Spinal cord (tissue), 10 donors: ENCODE measurements around the gene ST7L. TPM values are rescaled to one million over a fixed set of nuclear protein-coding genes. Genes with fewer than 3 reads are reported as not detected.
"Not testable (repeated sequence)": the region's sequence is repeated elsewhere in the genome, so short reads cannot be mapped to it uniquely, and the experiment has no call there.

Experiments
- DNase-seq, 6 donors: peaks; one replicate each; pipeline versions ENCODE4 v3.0.0 to v3.0.0-alpha.2; 2013 to 2015; ENCODE audit warnings: low spot score in 6 of 6, low read depth in 4 of 6
- H3K27ac ChIP-seq: one replicate; pipeline ENCODE4 v1.5.1; 2013; ENCODE audit warnings: low read depth, low read length, control low read depth
- H3K27me3 ChIP-seq: one replicate; pipeline ENCODE4 v1.6.1; 2013; ENCODE audit warnings: low read length; ENCODE audit not compliant: control insufficient read depth, insufficient read depth
- H3K36me3 ChIP-seq: one replicate; pipeline ENCODE4 v1.6.1; 2013; ENCODE audit warnings: low read length; ENCODE audit not compliant: control insufficient read depth, insufficient read depth
- H3K4me1 ChIP-seq: one replicate; pipeline ENCODE4 v1.6.1; 2013; ENCODE audit warnings: low read length; ENCODE audit not compliant: control insufficient read depth, insufficient read depth
- H3K4me3 ChIP-seq: one replicate; pipeline ENCODE4 v1.5.1; 2013; ENCODE audit warnings: low read depth, low read length, control low read depth
- H3K9me3 ChIP-seq: one replicate; pipeline ENCODE4 v1.6.1; 2013; ENCODE audit warnings: low read length; ENCODE audit not compliant: control insufficient read depth, insufficient read depth
- WGBS: methylation state at CpG from one replicate; pipeline ENCODE4 v1.1.5; 2013; ENCODE audit warnings: missing lambda C conversion rate; ENCODE audit not compliant: insufficient coverage; 5-methylcytosine and 5-hydroxymethylcytosine counted together
- long read RNA-seq, 4 donors: transcript quantifications; one replicate each; lab custom pipeline, GENCODE V29; 2026
- polyA plus RNA-seq, 2 donors: library from polyadenylated mRNA; unstranded; fragments of 120-200 nt; gene quantifications; one replicate each; pipeline ENCODE4 v1.2.1, GENCODE V29; 2013; ENCODE audit not compliant: insufficient read length in 2 of 2
- total RNA-seq, 2 donors: library from RNA; depleted of rRNA in 1 of 2; stranded (reverse); fragments of 120-200 nt in 1 of 2; fragments of >200 nt in 1 of 2; gene quantifications; one replicate each; pipeline versions ENCODE4 v1.2.3 to v1.2.4, GENCODE V29; 2013 to 2014
- donor health status: healthy.

ST7L gene, protein sequence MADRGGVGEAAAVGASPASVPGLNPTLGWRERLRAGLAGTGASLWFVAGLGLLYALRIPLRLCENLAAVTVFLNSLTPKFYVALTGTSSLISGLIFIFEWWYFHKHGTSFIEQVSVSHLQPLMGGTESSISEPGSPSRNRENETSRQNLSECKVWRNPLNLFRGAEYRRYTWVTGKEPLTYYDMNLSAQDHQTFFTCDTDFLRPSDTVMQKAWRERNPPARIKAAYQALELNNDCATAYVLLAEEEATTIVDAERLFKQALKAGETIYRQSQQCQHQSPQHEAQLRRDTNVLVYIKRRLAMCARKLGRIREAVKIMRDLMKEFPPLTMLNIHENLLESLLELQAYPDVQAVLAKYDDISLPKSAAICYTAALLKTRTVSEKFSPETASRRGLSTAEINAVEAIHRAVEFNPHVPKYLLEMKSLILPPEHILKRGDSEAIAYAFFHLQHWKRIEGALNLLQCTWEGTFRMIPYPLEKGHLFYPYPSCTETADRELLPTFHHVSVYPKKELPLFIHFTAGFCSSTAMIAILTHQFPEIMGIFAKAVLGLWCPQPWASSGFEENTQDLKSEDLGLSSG
- 10 to 100 TPM; 27.6 to 40.9 TPM for total RNA-seq
- polyA plus RNA-seq = 10 to 100 TPM; 21.3 to 28.0 TPM
- long read RNA-seq, donor 1, partial matches to known transcripts = 237 of 243 reads
- long read RNA-seq, donor 1, other reads (novel, unspliced or antisense) = 0 of 243 reads
- long read RNA-seq, donor 2 = 0 reads
- long read RNA-seq, donor 3, partial matches to known transcripts = 0 of 1 reads
- long read RNA-seq, donor 3, other reads (novel, unspliced or antisense) = 0 of 1 reads
- long read RNA-seq, donor 4, transcript ST7L-214 (2 exons, 752 nt) = major isoform, 5 of 23 reads
- long read RNA-seq, donor 4, partial matches to known transcripts = 16 of 23 reads
- long read RNA-seq, donor 4, other reads (novel, unspliced or antisense) = 0 of 23 reads

DNA sequence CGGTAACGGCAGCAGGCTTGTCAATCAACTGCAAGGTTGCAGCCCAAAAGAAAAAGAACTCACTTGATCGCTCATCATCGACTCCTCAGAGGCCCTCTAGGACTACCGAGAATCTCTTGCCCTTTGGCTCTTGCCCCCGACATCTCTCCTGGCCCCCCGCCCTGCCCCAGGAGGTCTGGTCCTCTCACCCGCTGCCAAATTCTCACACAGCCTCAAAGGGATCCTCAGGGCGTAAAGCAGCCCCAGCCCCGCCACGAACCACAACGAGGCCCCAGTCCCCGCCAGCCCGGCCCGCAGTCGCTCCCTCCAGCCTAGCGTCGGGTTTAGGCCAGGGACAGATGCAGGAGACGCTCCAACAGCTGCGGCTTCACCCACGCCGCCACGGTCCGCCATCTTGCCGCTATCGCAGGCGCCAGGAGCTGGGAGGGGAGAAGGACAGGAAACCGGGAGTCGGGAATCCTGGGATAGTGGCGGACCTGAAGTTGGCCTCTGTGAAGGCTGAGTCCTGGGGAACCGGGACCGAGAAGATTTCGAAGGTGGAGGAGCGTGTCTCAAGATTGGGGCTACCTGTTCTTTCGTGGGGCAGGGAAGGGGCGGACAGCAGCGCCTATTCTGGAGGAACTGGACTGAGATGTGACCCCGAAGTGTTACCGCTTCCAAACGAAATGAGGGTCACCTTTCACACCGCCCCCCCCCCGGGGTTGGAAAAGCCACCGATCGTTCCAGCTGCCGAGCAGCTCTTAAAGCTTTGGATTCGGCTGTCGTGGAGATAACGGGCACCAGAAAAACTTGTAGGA lies at the start of gene ST7L:
Gene ST7L, minus strand, starts transcription at position 421 of the 797 bp plus-strand sequence. Its CDS starts 28 bp downstream, at position 393.
- WGBS = under 1% methylated on average over 46 of the region's 48 CpGs
- DNase-seq = peak; percentile 70 to 96 (median 84)
- Histone ChIP-seq H3K27ac (peak within 1 kb of the TSS; percentile 99), H3K27me3 (no peaks in the 10 kb centered on the region), H3K9me3 (no peaks in the 10 kb centered on the region), H3K36me3 (peaks cover 9% of the 10 kb centered on the region), H3K4me3 (peak within 1 kb of the TSS; percentile 100), H3K4me1 (peaks cover 10% of the 10 kb centered on the region)

DNA sequence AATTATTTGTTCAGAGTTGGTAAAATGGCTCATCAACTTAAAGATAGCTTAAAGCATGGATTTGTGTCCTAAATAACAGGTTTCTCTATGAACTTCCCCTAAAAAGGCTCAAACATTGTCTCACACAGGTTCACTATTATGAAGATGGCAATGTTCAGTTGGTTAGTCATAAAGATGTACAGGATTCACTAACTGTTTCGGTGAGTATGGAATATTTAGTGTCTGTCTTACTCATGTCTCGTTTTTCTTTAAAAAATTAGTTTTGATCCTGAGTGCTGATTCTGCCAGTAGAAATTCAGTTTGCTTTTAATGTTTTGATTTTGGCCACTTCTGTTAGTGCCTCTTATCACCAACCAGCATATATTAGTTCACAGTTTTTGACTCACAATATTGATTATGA lies 48.0 kb upstream of the ST7L start:
- Histone ChIP-seq H3K9me3 (no peaks in the 10 kb centered on the region), H3K4me3 (no peak overlapping the region), H3K27ac (no peak overlapping the region), H3K4me1 (no peaks in the 10 kb centered on the region), H3K27me3 (no peaks in the 10 kb centered on the region), H3K36me3 (peaks cover 42% of the 10 kb centered on the region)
- DNase-seq = no peak
- no CpG with 5 or more reads among the region's 2 CpGs for WGBS

DNA sequence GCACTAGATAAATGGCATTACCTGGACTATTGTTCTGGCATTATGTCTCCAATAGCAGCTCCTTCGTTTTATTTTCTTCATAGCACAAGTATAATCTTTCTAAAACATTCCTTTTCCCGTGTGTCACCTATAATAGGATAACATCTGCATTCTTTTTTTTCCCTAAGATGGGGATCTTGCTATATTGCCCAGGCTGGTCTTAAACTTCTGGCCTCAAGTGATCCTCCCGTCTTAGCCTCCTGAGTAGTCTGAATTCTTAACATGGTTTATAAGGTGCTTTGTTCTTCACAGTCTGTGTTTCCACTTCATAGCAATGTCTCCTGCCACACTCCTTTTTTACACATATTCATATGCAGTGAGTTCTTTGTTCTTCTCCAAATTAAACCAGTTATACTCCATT lies 46.9 kb upstream of the ST7L start:
- no peaks in the 10 kb centered on the region for H3K4me1 ChIP-seq
- H3K27ac ChIP-seq = no peak overlapping the region
- no peaks in the 10 kb centered on the region for H3K9me3 ChIP-seq
- 93% methylated on average over 2 of the region's 3 CpGs for WGBS
- DNase-seq = no peak
- peaks cover 47% of the 10 kb centered on the region for H3K36me3 ChIP-seq
- H3K27me3 ChIP-seq = no peaks in the 10 kb centered on the region
- H3K4me3 ChIP-seq = no peak overlapping the region

DNA sequence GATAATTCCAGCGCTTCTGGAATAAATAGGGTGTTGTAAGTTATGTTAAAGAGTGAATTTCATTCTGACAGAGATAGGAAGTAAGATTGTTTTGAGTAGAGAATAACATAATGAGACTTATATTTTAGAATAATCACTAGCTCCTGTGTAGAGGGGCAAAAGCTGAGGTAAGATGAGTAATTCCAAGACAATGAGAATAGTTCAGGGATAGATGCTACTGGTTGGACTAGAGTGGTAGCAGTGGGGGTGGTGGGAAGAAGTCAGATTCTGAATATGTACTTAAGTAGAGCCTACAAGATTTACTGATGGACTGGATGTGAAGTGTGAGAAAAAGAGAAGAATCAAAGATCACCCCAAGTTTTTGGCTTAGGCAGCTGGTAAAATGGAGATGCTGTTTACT lies 32.3 kb upstream of the ST7L start:
- H3K27me3 ChIP-seq = no peaks in the 10 kb centered on the region
- H3K4me1 ChIP-seq = no peaks in the 10 kb centered on the region
- no peak overlapping the region for H3K27ac ChIP-seq
- no peaks in the 10 kb centered on the region for H3K9me3 ChIP-seq
- WGBS = no CpG with 5 or more reads among the region's 1 CpG
- H3K4me3 ChIP-seq = no peak overlapping the region
- DNase-seq = no peak
- peaks cover 17% of the 10 kb centered on the region for H3K36me3 ChIP-seq

DNA sequence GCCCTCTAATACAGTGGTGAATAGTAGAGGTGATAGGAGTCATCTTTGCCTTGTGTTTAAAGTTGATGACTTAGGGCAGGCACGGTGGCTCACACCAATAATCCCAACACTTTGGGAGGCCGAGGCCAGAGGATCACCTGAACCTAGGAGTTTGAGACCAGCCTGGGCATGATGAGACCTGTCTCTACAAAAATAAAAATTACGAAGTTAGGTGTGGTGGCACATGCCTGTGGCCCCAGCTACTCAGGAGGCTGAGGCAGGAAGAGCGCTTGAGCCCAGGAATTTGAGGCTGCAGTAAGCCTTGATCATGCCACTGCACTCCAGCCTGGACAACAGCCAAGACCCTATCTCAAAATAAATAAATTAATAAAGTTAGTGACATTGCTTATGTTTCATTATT lies 27.3 kb upstream of the ST7L start:
- Histone ChIP-seq H3K27ac (no peak overlapping the region), H3K27me3 (no peaks in the 10 kb centered on the region), H3K9me3 (no peaks in the 10 kb centered on the region), H3K36me3 (peaks cover 10% of the 10 kb centered on the region), H3K4me3 (no peak overlapping the region), H3K4me1 (peaks cover 4% of the 10 kb centered on the region)
- 98% methylated on average over 4 of the region's 4 CpGs for WGBS
- DNase-seq = no peak

DNA sequence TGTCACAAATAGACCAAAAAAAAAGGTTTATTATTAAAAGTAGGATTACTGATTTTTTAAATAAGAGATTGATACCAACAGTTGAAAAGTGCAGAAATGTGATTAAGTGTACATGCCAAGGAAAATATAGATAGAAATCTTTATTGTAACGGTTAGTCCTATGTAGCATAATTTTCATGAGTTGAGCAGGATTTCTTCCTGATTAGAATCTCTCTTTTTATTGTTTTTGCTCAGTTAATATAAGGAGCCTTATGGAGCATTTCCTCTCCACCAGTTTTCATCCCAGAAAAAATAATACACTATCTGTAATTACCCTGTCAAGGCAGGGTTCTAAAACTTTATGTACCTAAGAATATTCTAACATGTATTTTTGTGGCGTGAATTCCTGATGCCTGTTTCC lies 24.1 kb upstream of the ST7L start:
- WGBS = no CpG with 5 or more reads among the region's 2 CpGs
- no peak overlapping the region for H3K27ac ChIP-seq
- peaks cover 4% of the 10 kb centered on the region for H3K4me1 ChIP-seq
- H3K27me3 ChIP-seq = no peaks in the 10 kb centered on the region
- no peak overlapping the region for H3K4me3 ChIP-seq
- peaks cover under 1% of the 10 kb centered on the region for H3K36me3 ChIP-seq
- no peak for DNase-seq
- no peaks in the 10 kb centered on the region for H3K9me3 ChIP-seq

DNA sequence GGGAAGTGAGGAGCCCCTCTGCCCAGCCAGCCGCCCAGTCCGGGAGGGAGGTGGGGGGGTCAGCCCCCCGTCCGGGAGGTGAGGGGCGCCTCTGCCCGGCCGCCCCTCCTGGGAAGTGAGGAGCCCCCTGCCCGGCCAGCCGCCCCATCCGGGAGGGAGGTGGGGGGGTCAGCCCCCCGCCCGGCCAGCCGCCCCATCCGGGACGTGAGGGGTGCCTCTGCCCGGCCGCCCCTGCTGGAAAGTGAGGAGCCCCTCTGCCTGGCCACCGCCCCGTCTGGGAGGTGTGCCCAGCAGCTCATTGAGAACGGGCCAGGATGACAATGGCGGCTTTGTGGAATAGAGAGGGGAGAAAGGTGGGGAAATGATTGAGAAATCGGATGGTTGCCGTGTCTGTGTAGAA lies 21.5 kb upstream of the ST7L start:
- H3K9me3 ChIP-seq, H3K4me1 ChIP-seq, H3K27me3 ChIP-seq, H3K36me3 ChIP-seq, H3K27ac ChIP-seq, H3K4me3 ChIP-seq: not testable (repeated sequence)
- DNase-seq = peak in 1 of 6 donors; percentile 6
- WGBS = 67% methylated on average over 18 of the region's 23 CpGs

DNA sequence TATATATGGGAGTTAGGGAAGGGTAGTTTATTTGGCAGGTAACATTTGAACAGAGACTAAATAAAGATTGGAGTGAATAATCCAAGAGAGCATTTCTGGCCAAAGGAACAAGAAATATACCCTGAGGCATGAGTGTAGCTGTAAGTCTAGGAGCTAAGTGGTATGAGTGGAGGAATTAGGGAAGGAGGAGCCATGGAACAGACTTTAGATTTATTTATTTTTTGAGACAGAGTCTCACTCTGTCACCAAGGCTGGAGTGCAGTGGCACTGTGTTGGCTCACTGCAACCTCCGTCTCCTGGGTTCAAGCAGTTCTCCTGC lies 19.1 kb upstream of the ST7L start:
- Histone ChIP-seq H3K4me1 (peaks cover 4% of the 10 kb centered on the region), H3K4me3 (no peak overlapping the region), H3K27me3 (no peaks in the 10 kb centered on the region), H3K36me3 (no peaks in the 10 kb centered on the region), H3K9me3 (no peaks in the 10 kb centered on the region), H3K27ac (no peak overlapping the region)
- DNase-seq = no peak
- WGBS = no CpG with 5 or more reads among the region's 1 CpG
